ENCODE data around the gene NMNAT2. TPM values are rescaled to one million over a fixed set of nuclear protein-coding genes. Genes with fewer than 3 reads are reported as not detected.

The NMNAT2 gene
- total and polyA plus RNA-seq, 2 of the 8 experiments (the other 6 are each of a cell fraction or from before 2014, with no cell fraction given), result 6.5 to 20.9 TPM

DNA sequence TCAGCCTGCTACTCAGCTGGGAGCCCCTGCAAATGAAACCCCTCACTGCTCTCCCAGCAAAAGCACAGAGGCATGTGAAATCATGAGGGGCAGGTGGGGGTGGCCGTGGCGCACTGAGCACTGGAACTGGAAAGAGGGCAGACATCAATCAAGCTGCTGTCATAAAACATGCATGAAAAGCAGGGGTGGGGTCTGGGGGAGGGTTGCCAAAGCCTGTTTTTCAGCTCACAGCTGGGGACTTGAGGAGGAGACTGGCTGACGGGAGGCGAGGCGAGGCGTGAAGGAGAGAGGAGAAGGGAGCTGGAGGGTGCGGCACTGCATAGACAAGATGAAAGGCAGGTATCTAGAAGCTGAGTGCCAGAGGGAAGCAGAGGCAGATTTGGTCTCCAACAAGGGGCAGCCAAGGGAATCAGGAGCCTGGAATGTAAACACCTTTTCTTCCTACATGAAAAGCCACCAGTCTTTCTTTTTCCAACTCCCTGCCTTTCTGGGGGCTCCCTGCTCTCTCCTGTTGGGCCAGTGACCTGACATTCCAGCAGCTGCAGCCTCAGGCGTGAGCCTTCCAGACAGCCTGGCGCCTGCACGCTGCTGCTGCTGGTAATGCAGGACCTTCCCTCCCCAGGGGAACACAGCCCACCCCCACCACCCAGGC lies 87.0 kb downstream of the NMNAT2 start (continued):
- TF ChIP-seq, protein P1, sequence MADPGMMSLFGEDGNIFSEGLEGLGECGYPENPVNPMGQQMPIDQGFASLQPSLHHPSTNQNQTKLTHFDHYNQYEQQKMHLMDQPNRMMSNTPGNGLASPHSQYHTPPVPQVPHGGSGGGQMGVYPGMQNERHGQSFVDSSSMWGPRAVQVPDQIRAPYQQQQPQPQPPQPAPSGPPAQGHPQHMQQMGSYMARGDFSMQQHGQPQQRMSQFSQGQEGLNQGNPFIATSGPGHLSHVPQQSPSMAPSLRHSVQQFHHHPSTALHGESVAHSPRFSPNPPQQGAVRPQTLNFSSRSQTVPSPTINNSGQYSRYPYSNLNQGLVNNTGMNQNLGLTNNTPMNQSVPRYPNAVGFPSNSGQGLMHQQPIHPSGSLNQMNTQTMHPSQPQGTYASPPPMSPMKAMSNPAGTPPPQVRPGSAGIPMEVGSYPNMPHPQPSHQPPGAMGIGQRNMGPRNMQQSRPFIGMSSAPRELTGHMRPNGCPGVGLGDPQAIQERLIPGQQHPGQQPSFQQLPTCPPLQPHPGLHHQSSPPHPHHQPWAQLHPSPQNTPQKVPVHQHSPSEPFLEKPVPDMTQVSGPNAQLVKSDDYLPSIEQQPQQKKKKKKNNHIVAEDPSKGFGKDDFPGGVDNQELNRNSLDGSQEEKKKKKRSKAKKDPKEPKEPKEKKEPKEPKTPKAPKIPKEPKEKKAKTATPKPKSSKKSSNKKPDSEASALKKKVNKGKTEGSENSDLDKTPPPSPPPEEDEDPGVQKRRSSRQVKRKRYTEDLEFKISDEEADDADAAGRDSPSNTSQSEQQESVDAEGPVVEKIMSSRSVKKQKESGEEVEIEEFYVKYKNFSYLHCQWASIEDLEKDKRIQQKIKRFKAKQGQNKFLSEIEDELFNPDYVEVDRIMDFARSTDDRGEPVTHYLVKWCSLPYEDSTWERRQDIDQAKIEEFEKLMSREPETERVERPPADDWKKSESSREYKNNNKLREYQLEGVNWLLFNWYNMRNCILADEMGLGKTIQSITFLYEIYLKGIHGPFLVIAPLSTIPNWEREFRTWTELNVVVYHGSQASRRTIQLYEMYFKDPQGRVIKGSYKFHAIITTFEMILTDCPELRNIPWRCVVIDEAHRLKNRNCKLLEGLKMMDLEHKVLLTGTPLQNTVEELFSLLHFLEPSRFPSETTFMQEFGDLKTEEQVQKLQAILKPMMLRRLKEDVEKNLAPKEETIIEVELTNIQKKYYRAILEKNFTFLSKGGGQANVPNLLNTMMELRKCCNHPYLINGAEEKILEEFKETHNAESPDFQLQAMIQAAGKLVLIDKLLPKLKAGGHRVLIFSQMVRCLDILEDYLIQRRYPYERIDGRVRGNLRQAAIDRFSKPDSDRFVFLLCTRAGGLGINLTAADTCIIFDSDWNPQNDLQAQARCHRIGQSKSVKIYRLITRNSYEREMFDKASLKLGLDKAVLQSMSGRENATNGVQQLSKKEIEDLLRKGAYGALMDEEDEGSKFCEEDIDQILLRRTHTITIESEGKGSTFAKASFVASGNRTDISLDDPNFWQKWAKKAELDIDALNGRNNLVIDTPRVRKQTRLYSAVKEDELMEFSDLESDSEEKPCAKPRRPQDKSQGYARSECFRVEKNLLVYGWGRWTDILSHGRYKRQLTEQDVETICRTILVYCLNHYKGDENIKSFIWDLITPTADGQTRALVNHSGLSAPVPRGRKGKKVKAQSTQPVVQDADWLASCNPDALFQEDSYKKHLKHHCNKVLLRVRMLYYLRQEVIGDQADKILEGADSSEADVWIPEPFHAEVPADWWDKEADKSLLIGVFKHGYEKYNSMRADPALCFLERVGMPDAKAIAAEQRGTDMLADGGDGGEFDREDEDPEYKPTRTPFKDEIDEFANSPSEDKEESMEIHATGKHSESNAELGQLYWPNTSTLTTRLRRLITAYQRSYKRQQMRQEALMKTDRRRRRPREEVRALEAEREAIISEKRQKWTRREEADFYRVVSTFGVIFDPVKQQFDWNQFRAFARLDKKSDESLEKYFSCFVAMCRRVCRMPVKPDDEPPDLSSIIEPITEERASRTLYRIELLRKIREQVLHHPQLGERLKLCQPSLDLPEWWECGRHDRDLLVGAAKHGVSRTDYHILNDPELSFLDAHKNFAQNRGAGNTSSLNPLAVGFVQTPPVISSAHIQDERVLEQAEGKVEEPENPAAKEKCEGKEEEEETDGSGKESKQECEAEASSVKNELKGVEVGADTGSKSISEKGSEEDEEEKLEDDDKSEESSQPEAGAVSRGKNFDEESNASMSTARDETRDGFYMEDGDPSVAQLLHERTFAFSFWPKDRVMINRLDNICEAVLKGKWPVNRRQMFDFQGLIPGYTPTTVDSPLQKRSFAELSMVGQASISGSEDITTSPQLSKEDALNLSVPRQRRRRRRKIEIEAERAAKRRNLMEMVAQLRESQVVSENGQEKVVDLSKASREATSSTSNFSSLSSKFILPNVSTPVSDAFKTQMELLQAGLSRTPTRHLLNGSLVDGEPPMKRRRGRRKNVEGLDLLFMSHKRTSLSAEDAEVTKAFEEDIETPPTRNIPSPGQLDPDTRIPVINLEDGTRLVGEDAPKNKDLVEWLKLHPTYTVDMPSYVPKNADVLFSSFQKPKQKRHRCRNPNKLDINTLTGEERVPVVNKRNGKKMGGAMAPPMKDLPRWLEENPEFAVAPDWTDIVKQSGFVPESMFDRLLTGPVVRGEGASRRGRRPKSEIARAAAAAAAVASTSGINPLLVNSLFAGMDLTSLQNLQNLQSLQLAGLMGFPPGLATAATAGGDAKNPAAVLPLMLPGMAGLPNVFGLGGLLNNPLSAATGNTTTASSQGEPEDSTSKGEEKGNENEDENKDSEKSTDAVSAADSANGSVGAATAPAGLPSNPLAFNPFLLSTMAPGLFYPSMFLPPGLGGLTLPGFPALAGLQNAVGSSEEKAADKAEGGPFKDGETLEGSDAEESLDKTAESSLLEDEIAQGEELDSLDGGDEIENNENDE (IDR thresholded peaks at IDR 0.05; ENCODE audit: insufficient replicate concordance, low read length), result no peak
- TF ChIP-seq TAF1 (IDR thresholded peaks at IDR 0.05; ENCODE audit: low read depth, low read length), result 0 out of 2 replicates have a peak, but pooled peaks have one; percentile 11
- TF ChIP-seq TEAD4 (IDR thresholded peaks at IDR 0.05; ENCODE audit: low read depth, low read length), result peak; percentile 90
- TF ChIP-seq YY1 (IDR thresholded peaks at IDR 0.05; ENCODE audit: low read depth, low read length), result no peak
- TF ChIP-seq EZH2 (IDR thresholded peaks at IDR 0.05; ENCODE audit: low read depth, low read length, severe bottlenecking), result no peak
- no peak for TF ChIP-seq SRF (IDR thresholded peaks at IDR 0.05; ENCODE audit: low read depth, low read length)
- peak in 1 of 2 experiments; percentile 32; a peak in 1 of 4 replicates for TF ChIP-seq RAD21 (IDR thresholded peaks at IDR 0.05 in 1 of 2, conservative IDR thresholded peaks at IDR 0.05 in 1 of 2; ENCODE audit: low read depth in 2 of 2, low read length in 2 of 2)
- TF ChIP-seq RBBP5 (IDR thresholded peaks at IDR 0.05; ENCODE audit: borderline replicate concordance, low read depth, low read length), result peak; percentile 60; the same call in 1 of the 2 replicates
